Right kidney (tissue), 9 donors: ENCODE data around the gene ZBTB7C.
"Not testable (repeated sequence)": the region's sequence is repeated elsewhere in the genome, so short reads cannot be mapped to it uniquely, and the experiment has no call there.

Experiments used
- DNase-seq: peaks from one replicate; pipeline ENCODE4 v3.0.0-alpha.2; 2016
- long read RNA-seq, 8 donors: transcript quantifications; one replicate each; lab custom pipeline, GENCODE V29; 2026

Gene ZBTB7C
- long read RNA-seq, donor 1, full-length matches to known transcripts, result 1 of 8 reads
- long read RNA-seq, donor 1, partial matches to known transcripts, result 7 of 8 reads
- long read RNA-seq, donor 1, other reads (novel, unspliced or antisense), result 0 of 8 reads
- long read RNA-seq, donor 2, full-length matches to known transcripts, result 1 of 1 reads
- long read RNA-seq, donor 2, partial matches to known transcripts, result 0 of 1 reads
- long read RNA-seq, donor 2, other reads (novel, unspliced or antisense), result 0 of 1 reads
- long read RNA-seq, donor 3, result 0 reads
- long read RNA-seq, donor 4, full-length matches to known transcripts, result 3 of 3 reads
- long read RNA-seq, donor 4, partial matches to known transcripts, result 0 of 3 reads
- long read RNA-seq, donor 4, other reads (novel, unspliced or antisense), result 0 of 3 reads
- long read RNA-seq, donor 5, full-length matches to known transcripts, result 4 of 4 reads
- long read RNA-seq, donor 5, partial matches to known transcripts, result 0 of 4 reads
- long read RNA-seq, donor 5, other reads (novel, unspliced or antisense), result 0 of 4 reads
- long read RNA-seq, donor 6, full-length matches to known transcripts, result 3 of 3 reads
- long read RNA-seq, donor 6, partial matches to known transcripts, result 0 of 3 reads
- long read RNA-seq, donor 6, other reads (novel, unspliced or antisense), result 0 of 3 reads
- long read RNA-seq, donor 7, result 0 reads
- long read RNA-seq, donor 8, full-length matches to known transcripts, result 4 of 4 reads
- long read RNA-seq, donor 8, partial matches to known transcripts, result 0 of 4 reads
- long read RNA-seq, donor 8, other reads (novel, unspliced or antisense), result 0 of 4 reads

DNA sequence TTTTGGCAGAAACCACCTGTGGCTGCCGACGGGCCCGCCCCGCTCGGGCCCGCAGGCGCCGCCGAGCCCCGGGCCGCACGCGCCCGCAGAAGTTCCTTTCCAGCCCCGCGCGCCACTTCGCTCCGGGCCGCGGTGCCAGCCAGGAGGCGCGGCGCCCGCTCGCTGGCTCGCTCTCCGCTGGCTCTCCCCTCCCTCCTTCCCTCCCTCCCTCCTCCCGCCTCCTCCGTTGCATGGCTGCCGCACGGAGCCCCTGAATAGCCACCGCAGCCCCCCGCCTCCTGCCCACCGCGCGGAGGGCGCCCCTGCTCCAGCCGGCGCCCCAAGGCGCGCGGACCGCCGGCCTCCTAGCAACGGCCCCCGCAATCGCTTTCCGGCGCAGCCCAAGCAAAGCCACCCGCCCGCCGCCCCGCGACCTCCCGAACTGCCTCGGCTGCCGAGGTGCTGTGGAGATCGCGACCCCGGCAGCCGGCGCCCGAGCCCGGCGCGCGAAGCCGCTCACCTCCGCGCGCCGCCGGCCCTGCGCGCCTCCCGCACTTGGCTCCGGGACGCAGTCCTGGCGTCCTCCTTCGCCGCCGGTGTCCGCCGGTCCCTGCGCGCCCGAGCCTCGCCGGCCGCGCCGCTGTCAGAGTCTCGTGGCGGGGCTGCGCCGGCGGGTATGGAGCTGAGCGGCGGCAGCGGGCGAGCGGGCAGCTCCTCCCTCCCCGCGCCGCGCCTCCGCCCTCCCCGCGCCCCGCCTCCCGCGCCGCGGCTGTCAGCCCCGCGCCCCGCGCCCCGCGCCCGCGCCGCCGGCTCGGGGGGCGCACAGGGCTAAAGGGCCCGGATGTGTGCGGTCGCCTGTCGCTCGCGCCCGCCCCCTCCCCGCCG, at the start of gene ZBTB7C:
ZBTB7C (minus strand) TSS at position 657 of the 864 bp plus-strand sequence.
- peak; percentile 58 for DNase-seq

DNA sequence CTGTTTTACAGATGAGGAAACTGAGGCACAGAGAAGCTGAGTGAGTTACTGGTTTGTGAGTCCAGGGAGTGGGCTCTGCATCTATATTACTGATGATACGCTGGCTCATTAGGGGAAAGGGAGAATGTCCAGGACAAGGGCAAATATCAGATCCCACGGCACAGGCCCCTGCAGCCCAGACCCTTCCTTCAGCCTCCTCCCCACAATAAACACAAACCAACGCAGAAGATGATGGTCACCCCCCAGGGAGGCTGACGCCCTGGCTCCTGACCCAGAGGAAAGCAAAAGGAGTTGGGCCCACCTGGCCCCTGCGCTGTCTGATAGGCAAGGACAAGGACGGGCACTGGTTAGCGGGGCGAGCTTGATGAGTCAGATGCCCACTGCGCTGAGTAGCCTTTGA, 47.7 kb upstream of the ZBTB7C start:
- DNase-seq, result no peak

DNA sequence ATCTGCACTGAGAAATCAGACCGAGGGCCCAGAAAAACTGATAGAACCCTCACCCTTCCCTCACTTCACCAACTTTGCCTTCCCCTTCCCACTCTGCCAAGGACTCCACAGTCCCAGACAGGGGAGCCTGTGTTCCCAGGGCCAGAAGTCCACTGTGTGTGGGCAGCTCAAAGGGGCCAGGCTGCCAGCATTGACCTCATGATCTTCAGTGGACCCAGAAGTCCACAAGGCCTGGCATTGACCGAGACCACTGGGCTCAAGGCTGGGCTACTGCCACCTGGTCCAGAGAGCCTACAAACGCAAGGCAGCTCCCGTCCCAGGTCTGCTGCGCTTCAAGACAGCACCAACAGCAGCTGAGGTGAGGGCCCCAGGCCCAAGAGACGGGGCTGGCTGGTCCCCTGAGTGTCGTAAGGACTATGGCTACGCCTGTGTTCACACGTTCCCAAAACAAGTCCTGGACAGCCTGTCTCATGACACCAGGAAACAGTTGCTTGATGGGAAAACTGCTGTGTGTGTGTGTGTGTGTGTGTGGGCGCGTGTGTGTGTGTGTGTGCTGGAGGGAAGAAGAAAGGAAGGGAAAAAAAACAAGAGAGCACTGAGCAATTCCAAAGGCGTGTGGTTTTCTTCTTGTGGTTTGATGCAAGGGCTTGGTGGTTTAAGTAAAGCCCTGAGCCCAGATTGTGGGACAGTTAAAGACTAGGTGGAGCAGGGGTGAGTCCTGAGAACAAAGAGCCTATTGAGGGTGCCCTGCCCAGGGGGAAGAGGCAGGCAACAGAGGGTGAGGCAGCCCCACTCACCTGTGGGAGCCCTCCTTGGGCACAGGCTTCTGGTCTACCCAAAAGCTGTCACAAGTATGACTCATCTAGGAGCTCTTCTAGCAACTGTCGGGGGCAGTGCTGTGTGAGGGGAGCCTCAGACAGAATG, 46.6 kb upstream of the ZBTB7C start:
- peak; percentile 54 for DNase-seq

DNA sequence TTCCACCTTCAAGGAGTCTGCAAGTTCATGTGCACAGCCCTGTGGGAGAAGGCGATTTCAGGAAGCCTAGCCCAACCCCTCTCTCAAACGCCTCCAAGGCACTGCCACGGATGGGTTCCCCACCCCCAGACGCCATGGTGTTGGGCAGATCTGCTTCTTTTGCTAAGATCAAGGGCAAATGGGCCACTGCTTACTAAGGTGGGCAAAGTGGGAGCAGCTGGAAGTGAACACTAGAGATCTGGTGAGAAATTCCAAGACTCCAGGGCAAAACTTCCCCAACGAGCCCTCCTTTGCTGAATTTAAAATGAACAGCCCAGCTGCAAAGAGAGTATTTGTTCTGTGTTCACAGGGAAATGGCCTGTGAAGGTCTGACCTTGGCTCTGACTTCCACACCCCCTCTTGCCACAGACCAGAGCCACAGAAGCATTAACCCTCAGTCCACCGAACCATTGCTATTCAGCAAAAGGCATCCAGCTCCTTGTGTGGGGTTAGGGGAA, 45.1 kb upstream of the ZBTB7C start:
- peak; percentile 53 for DNase-seq

GRCh38 chr18:48453330-48454066, 44.3 kb upstream of the ZBTB7C start:
- DNase-seq, result no peak

DNA sequence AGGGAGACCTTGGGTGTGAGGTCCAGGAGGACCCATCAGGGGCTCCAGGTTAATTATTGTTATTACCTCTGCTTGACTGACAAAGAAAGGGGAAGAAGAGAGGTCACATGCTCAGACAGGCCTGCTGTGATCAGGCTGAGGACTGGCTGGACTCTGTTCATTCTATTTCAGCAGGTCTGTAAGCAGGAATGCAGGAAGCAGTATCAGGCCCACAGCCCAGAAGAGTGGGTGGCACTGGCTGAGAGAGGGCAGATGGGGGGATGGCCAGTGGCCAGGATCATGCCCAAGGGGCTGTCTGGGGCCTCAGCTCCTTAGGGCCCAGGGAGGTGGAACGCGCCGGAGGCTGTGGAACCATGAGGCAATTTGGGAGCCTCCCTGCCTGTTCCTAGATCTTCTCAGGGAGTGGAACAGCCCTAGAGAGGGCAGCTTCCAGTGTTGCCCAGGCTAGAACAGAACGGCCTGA, 43.7 kb upstream of the ZBTB7C start:
- peak; percentile 40 for DNase-seq

DNA sequence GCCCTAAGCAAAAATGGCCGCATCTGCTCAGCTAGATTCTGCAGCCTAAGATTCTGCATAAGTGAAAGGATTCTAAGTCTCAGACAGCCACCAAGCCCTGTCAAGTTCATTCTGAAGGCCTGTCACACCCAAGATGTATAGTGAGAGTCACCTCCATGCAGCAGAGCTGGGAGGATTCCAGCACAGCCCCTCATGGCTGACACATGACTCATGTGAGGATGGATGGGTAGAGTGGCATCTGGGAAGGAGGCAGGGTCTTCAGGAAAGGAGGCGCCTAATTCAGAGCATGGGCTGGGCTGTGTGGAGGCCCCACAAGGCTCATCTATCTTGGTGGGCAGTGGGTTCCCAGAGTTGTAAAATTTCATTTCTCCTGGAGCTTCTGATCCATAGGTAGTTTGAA, 41.5 kb upstream of the ZBTB7C start:
- DNase-seq, result no peak

DNA sequence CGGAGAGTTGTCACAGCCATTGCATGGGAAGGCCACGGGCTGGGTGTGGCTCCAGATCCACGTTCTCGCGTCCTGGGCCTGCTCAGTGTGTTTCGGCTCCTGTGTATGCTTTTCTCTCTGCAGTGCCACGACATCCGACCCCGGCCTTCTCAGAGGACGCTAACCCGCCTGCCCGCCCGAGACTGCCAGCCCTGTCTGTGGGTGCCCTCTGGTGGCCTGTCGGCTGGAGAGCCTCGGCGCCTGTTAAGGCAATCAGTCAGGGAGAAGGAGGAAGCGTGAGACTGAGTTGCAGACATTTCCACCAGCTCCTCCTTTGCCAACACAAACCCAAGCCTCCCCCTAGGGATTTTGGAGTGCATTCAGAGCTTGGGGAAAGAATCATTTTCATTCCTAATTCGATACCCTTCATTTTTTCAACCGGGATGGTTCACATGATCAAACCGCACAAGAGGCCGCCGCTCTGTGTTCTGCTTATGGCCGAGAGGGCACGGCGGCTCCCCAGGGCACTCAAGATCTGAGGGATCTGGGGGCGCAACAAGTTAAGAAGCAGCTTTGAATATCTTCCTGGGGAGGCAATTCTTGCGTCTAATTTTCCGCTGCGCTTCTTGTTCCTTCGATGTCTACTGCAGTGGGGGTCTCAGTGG, 37.5 kb upstream of the ZBTB7C start:
- DNase-seq, result peak; percentile 75

- DNase-seq, result peak; percentile 47
Measured at GRCh38 chr18:48445540-48445939, 36.4 kb upstream of the ZBTB7C start.

DNA sequence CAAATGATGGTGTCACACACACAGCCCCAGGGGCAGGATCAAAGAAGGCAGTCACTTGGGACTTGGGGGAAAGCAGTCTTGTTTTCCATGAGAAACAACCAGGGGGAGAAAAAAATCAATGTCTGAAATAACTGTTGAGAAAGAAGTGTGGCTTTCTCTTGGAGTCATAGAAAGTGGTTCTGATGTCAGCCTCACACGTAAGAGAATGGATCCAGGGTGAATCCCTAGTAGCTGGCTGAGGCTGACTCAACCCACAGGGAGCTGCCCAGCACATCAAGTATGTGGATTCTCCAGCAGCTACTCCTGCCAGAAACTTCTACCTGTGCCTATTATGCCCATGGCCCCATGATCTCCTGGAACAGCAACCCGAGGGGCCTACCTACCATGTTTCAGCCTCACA, 33.6 kb upstream of the ZBTB7C start:
- no peak for DNase-seq

- peak; percentile 53 for DNase-seq
Measured at GRCh38 chr18:48441405-48441881, 32.3 kb upstream of the ZBTB7C start.

DNA sequence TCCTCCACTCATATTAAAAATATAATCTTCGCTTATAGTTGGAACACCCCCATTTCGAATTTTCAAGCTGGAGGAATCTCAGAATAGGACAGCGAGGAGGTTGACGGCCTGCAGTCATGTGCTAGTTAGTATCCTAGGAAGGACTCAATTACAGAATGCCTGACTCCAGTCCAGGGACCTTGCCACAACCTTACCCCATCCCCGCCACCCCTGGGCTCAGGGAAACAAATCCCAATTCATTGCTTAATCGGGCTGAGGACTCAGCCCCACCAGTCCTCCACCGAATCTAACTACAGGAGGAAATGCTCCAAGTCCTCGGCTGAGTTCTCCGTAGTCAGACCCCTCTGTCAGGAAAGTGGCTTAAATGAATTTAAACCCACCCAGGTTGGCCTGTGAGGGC, 31.7 kb upstream of the ZBTB7C start:
- no peak for DNase-seq

DNA sequence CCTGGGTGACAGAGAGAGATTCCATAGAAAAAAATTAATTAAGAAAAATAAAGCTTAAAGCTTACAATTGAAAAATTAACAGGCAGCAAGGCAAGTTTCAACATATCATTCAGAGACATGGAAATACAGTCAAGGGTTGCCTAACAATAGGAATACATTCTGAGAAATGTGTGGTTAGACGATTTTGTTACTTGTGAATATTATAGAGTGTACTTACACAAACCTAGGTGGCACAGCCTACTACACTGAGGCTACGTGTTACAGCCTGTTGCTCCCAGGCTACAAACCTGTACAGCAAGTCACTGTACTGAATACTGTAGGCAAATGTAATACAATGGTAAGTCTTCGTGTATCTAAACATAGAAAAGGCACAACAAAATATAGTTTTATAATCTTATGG, 27.7 kb upstream of the ZBTB7C start:
- no peak for DNase-seq

GRCh38 chr18:48434382-48434781, 25.2 kb upstream of the ZBTB7C start:
- DNase-seq, result not testable (repeated sequence)

DNA sequence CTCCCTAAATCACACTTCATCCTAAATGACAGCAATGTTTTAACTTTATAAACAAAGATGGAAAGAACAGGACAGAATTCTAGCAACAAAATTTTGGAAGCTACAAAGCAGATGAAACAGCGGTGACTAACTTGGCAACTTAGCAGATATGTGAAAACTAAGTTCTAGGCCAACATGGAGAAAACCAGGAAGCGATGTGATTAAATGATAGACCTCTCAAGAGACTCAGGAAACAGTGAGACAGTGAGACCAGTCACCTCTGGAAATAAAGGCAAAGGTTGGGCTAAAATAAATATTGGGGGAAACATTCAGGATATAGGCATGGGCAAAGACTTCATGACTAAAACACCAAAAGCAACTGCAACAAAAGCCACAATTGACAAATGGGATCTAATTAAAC, 24.4 kb upstream of the ZBTB7C start:
- no peak for DNase-seq

DNA sequence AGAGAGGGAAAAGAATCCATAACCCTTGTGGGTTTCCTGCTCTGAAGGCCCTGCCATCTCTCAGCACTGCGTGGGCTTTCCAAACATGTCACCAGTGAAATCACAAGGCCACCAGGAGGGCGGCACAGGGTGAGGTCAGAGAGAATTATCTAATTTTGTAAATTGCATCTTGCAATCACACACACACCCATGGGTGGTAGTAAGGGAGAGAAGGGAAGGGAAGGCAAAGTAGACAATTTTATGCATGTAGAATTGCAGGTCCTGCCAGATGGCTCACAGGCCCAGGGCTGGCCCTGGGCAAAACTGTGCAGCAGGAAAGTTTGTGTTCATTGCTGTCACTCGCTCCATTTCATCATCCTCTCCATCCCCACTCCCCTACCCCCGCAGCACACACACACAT, 21.0 kb upstream of the ZBTB7C start:
- no peak for DNase-seq

DNA sequence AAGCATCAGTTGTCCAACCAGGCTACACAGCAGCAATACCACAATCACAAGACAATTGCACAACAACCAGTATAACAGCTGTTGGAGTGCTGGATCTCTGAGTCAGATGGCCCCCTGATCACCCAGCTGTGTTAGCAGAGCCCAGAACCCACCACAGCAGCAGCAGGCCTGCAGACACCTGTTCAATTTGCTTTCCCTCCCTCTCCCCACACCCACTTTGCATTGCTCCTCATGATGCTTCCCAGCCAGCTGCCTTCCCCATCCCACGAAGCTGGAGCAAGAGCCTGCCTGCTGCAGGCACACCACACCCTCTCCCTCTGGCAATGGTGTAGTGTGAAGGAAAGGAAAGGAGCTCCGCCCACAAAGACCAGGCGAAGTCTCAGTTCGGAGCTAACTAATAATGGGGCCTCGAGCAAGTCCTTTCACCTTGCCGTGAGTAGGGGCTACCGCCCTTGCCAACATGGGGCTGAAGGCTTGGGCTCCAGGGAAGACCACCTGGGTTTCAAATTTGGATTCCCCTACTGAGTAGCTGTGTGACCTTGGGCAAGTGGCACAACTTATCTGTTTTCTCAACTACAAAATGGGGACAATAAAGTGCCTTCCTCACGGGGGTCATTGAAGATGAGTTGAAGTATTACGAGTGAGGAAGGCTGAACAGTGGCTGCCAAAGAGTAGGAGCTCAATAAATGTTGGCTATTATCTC, 19.4 kb upstream of the ZBTB7C start:
- DNase-seq, result no peak

GRCh38 chr18:48422947-48423378, 13.8 kb upstream of the ZBTB7C start:
- DNase-seq, result no peak
